IMR-90 (cell line): ENCODE results near the gene RMC1. TPM values are rescaled to one million over a fixed set of nuclear protein-coding genes. Genes with fewer than 3 reads are reported as not detected.

Source experiments
- ATAC-seq: fragments of 200-7000 bp; cut with Tn5 transposase; 2 replicates; pipeline ENCODE4 v1.9.1; 2020; ENCODE audit warnings: low read depth, mild to moderate bottlenecking, moderate library complexity
- BruUV-seq: library from RNA; stranded (reverse); fragments of 400-500 nt; replicated peaks from 2 replicates; lab custom pipeline; 2021; lab: Mats Ljungman, UMichigan
- CTCF ChIA-PET: fragments of 300-600 bp; formaldehyde crosslinking; extraction: SDS; loops from one replicate; lab custom pipeline; 2021; ENCODE audit warnings: antibody characterized with exemption; lab: Yijun Ruan, JAX
- POLR2A ChIA-PET: fragments of 300-600 bp; sonication (Branson Sonifier 250); formaldehyde crosslinking; loops from one replicate; lab custom pipeline; 2022; ENCODE audit warnings: antibody characterized with exemption; ENCODE audit not compliant: unreplicated experiment; lab: Charles Lee
- DNase-seq: peaks from one replicate; pipeline ENCODE4 v3.0.0; 2013
- H2AFZ ChIP-seq: replicated peaks from 2 replicates; pipeline ENCODE3; 2013; ENCODE audit warnings: low read length, mild to moderate bottlenecking; ENCODE audit not compliant: poor library complexity
- H2AK5ac ChIP-seq: 2 replicates; pipeline ENCODE4 v1.6.1; 2013; ENCODE audit warnings: low read depth, low read length, inconsistent platforms
- H2AK9ac ChIP-seq: replicated peaks from 2 replicates; pipeline ENCODE3; 2013; ENCODE audit warnings: mild to moderate bottlenecking, low read depth, low read length, moderate library complexity; ENCODE audit not compliant: poor library complexity
- H2BK120ac ChIP-seq: 2 replicates; pipeline ENCODE4 v1.6.1; 2013; ENCODE audit warnings: low read depth, low read length, inconsistent platforms
- H2BK15ac ChIP-seq: 3 replicates; pipeline ENCODE4 v1.6.1; 2013; ENCODE audit warnings: low read depth, low read length, inconsistent platforms
- H2BK20ac ChIP-seq: 2 replicates; pipeline ENCODE4 v1.6.1; 2013; ENCODE audit warnings: low read depth, mild to moderate bottlenecking, inconsistent platforms, low read length, moderate library complexity
- H2BK5ac ChIP-seq: 2 replicates; pipeline ENCODE4 v1.6.1; 2013; ENCODE audit warnings: mild to moderate bottlenecking, low read depth, low read length, inconsistent platforms; ENCODE audit not compliant: poor library complexity, severe bottlenecking
- H3K14ac ChIP-seq: replicated peaks from 2 replicates; pipeline ENCODE4 v1.6.1; 2013; ENCODE audit warnings: low read depth, low read length, inconsistent platforms
- H3K18ac ChIP-seq: 2 replicates; pipeline ENCODE4 v1.6.1; 2013; ENCODE audit warnings: low read depth, low read length, control low read depth
- H3K23ac ChIP-seq: 2 replicates; pipeline ENCODE4 v1.6.1; 2013; ENCODE audit warnings: low read depth, low read length, inconsistent platforms
- H3K27ac ChIP-seq: 2 replicates; pipeline ENCODE4 v1.5.1; 2013; ENCODE audit warnings: mild to moderate bottlenecking, control low read depth, low read length; ENCODE audit not compliant: insufficient read depth
- H3K27me3 ChIP-seq: 2 replicates; pipeline ENCODE4 v1.6.1; 2013; ENCODE audit warnings: low read length; ENCODE audit not compliant: control insufficient read depth, insufficient read depth
- H3K36me3 ChIP-seq: 2 replicates; pipeline ENCODE4 v1.6.1; 2013; ENCODE audit warnings: low read length, mixed read lengths; ENCODE audit not compliant: control insufficient read depth, insufficient read depth
- H3K4ac ChIP-seq: 2 replicates; pipeline ENCODE4 v1.6.1; 2013; ENCODE audit warnings: low read depth, low read length, inconsistent platforms
- H3K4me1 ChIP-seq: 2 replicates; pipeline ENCODE4 v1.6.1; 2013; ENCODE audit warnings: low read length, mixed read lengths; ENCODE audit not compliant: control insufficient read depth, insufficient read depth
- H3K4me2 ChIP-seq: 2 replicates; pipeline ENCODE4 v1.6.1; 2013; ENCODE audit warnings: low read depth, mild to moderate bottlenecking, control low read depth, low read length, moderate library complexity
- H3K4me3 ChIP-seq: 2 replicates; pipeline ENCODE4 v1.5.1; 2013; ENCODE audit warnings: low read depth, mild to moderate bottlenecking, control low read depth, low read length, moderate library complexity; ENCODE audit not compliant: insufficient read depth
- H3K56ac ChIP-seq: 2 replicates; pipeline ENCODE4 v1.6.1; 2013; ENCODE audit warnings: low read length, inconsistent platforms; ENCODE audit not compliant: insufficient read depth; ENCODE audit errors: extremely low read depth
- H3K79me1 ChIP-seq, 2 experiments: 2 replicates each; pipeline ENCODE4 v1.6.1; 2013; ENCODE audit warnings: low read length in 2 of 2, inconsistent platforms in 1 of 2, low read depth in 1 of 2
- H3K9ac ChIP-seq: 2 replicates; pipeline ENCODE4 v1.6.1; 2013; ENCODE audit warnings: low read depth, low read length, control low read depth
- H3K9me1 ChIP-seq: 2 replicates; pipeline ENCODE4 v1.6.1; 2013; ENCODE audit warnings: low read length, inconsistent platforms; ENCODE audit not compliant: insufficient read depth
- H3K9me3 ChIP-seq: 2 replicates; pipeline ENCODE4 v1.6.1; 2013; ENCODE audit warnings: low read length; ENCODE audit not compliant: control insufficient read depth, insufficient read depth
- H4K20me1 ChIP-seq: 2 replicates; pipeline ENCODE4 v1.6.1; 2013; ENCODE audit warnings: low read length, inconsistent platforms; ENCODE audit not compliant: insufficient read depth
- H4K5ac ChIP-seq: 2 replicates; pipeline ENCODE4 v1.6.1; 2013; ENCODE audit warnings: mild to moderate bottlenecking, low read depth, low read length, control low read depth
- H4K8ac ChIP-seq, 2 experiments: 2 replicates each; pipeline ENCODE4 v1.6.1; 2013; ENCODE audit warnings: low read depth in 2 of 2, low read length in 2 of 2, control low read depth in 1 of 2, inconsistent platforms in 1 of 2
- H4K91ac ChIP-seq: 2 replicates; pipeline ENCODE4 v1.6.1; 2013; ENCODE audit warnings: low read depth, low read length, inconsistent platforms; ENCODE audit not compliant: insufficient read depth
- CHD1 ChIP-seq: IDR thresholded peaks from 2 replicates; pipeline ENCODE4 v1.6.1; 2012; ENCODE audit warnings: low read depth, low read length, improper control_type of control experiment
- CTCF ChIP-seq: conservative IDR thresholded peaks from 2 replicates; pipeline ENCODE4 v1.5.1; 2012; ENCODE audit warnings: mild to moderate bottlenecking, low read depth, low read length, improper control_type of control experiment
- FOS ChIP-seq: fragments of 150-350 bp; IDR thresholded peaks from 2 replicates; pipeline ENCODE4 v1.6.1; 2016; ENCODE audit warnings: low read depth, low read length
- MAFK ChIP-seq: IDR thresholded peaks from 2 replicates; pipeline ENCODE4 v1.6.1; 2012; ENCODE audit warnings: low read depth, low read length, improper control_type of control experiment
- MAZ ChIP-seq: IDR thresholded peaks from 2 replicates; pipeline ENCODE4 v1.6.1; 2012; ENCODE audit warnings: low read depth, mild to moderate bottlenecking, low read length, improper control_type of control experiment, moderate library complexity, borderline replicate concordance
- MXI1 ChIP-seq: IDR thresholded peaks from 2 replicates; pipeline ENCODE4 v1.6.1; 2012; ENCODE audit warnings: low read depth, mild to moderate bottlenecking, low read length, moderate library complexity, borderline replicate concordance
- NFE2L2 ChIP-seq: fragments of 150-350 bp; IDR thresholded peaks from 2 replicates; pipeline ENCODE4 v1.6.1; 2016; ENCODE audit warnings: low read depth, mild to moderate bottlenecking, low read length
- POLR2A ChIP-seq: IDR thresholded peaks from 2 replicates; pipeline ENCODE4 v1.6.1; 2012; ENCODE audit warnings: mild to moderate bottlenecking, low read depth, low read length
- RAD21 ChIP-seq: IDR thresholded peaks from 2 replicates; pipeline ENCODE4 v1.6.1; 2012; ENCODE audit warnings: low read length, improper control_type of control experiment
- SMC3 ChIP-seq: fragments of 150-350 bp; IDR thresholded peaks from 2 replicates; pipeline ENCODE4 v1.6.1; 2016; ENCODE audit warnings: low read depth, mild to moderate bottlenecking, antibody characterized with exemption, low read length, moderate library complexity
- WGBS, 2 experiments: methylation state at CpG; one replicate each; pipeline versions ENCODE4 v1.1.5 to v1.1.7; 2013; ENCODE audit warnings: missing lambda C conversion rate in 2 of 2; ENCODE audit not compliant: insufficient read length in 1 of 2; ENCODE audit errors: extremely low coverage in 2 of 2; 5-methylcytosine and 5-hydroxymethylcytosine counted together
- dilution Hi-C: fragments of 300-500 bp; cut with HindIII; formaldehyde crosslinking; loops from one replicate; pipeline ENCODE4 v1.14.3; 2018; ENCODE audit warnings: low sequenced_read_pairs; ENCODE audit not compliant: unreplicated experiment
- in situ Hi-C: fragments of 300-500 bp; cut with MboI; formaldehyde crosslinking; loops from 3 replicates; pipeline ENCODE4 v1.14.3; 2019; ENCODE audit warnings: low sequenced_read_pairs, inconsistent platforms, mixed read lengths
- intact Hi-C: fragments of 100-400 bp; cut with micrococcal nuclease; formaldehyde crosslinking; loops from 2 replicates; pipeline ENCODE4 v1.10.0; 2022
- polyA plus RNA-seq, 3 experiments: library from polyadenylated mRNA; depleted of rRNA; stranded (reverse); fragments of >200 nt; gene quantifications; 2 replicates each; pipeline ENCODE4 v1.2.3, GENCODE V29; 2012; ENCODE audit warnings: low replicate concordance in 1 of 3
- total RNA-seq: library from RNA; depleted of rRNA; stranded (reverse); fragments of >200 nt; gene quantifications from 2 replicates; pipeline ENCODE4 v1.2.3, GENCODE V29; 2012

The RMC1 gene
- total and polyA plus RNA-seq, 2 of the 4 experiments (the other 2 are of a cell fraction) = 14.2 to 18.0 TPM

GRCh38 chr18:23572012-23572411, 68.7 kb downstream of the RMC1 start:
- TF ChIP-seq MAZ (no peak), MXI1 (no peak), SMC3 (no peak), RAD21 (no peak), CHD1 (no peak), FOS (no peak), MAFK (no peak), NFE2L2 (no peak), POLR2A (no peak), CTCF (no peak)
- DNase-seq (no peak), ATAC-seq (no peak)
- ChIA-PET POLR2A (no interaction called here), CTCF (no interaction called here)
- H4K8ac ChIP-seq = no peak overlapping the region
- peaks cover 30% of the 10 kb centered on the region; the same call in 1 of the 2 replicates for H4K20me1 ChIP-seq
- no CpG with 5 or more reads among the region's 2 CpGs for WGBS, 2 experiments
- H3K23ac ChIP-seq = no peak overlapping the region
- no peak overlapping the region for H3K18ac ChIP-seq
- BruUV-seq = no TSS peak
- H3K4me3 ChIP-seq = no peak overlapping the region
- H2BK5ac ChIP-seq = no peak overlapping the region
- H2BK15ac ChIP-seq = no peak overlapping the region
- no peak overlapping the region for H3K9ac ChIP-seq
- H3K27me3 ChIP-seq = no peaks in the 10 kb centered on the region
- dilution Hi-C loops = no loop called here
- H2AK5ac ChIP-seq = no peak overlapping the region
- H2AFZ ChIP-seq = no peak overlapping the region
- H3K9me3 ChIP-seq = no peaks in the 10 kb centered on the region
- no peak overlapping the region for H3K4me2 ChIP-seq
- no peak overlapping the region for H2BK120ac ChIP-seq
- peaks cover 10% of the 10 kb centered on the region; the same call in 1 of the 2 replicates for H3K9me1 ChIP-seq
- no peak overlapping the region for H4K91ac ChIP-seq
- no peak overlapping the region for H3K14ac ChIP-seq
- H3K36me3 ChIP-seq = peaks cover 27% of the 10 kb centered on the region
- no peak overlapping the region for H2AK9ac ChIP-seq
- peaks cover 2% of the 10 kb centered on the region; the same call in 1 of the 2 replicates for H3K4me1 ChIP-seq
- no peak overlapping the region for H3K56ac ChIP-seq
- intact Hi-C loops = no loop called here
- H2BK20ac ChIP-seq = no peak overlapping the region
- no peak overlapping the region for H3K27ac ChIP-seq
- no peak overlapping the region for H3K4ac ChIP-seq
- H3K79me1 ChIP-seq = peaks cover 23% of the 10 kb centered on the region in 2 experiments
- no peak overlapping the region for H4K5ac ChIP-seq
- in situ Hi-C loops = no loop called here
